Gastrocnemius medialis (tissue), 4 donors: ENCODE results near the gene C3orf52. TPM values are rescaled to one million over a fixed set of nuclear protein-coding genes. Genes with fewer than 3 reads are reported as not detected.
"Not testable (repeated sequence)": the region's sequence is repeated elsewhere in the genome, so short reads cannot be mapped to it uniquely, and the experiment has no call there.

ENCODE experiments used
- ATAC-seq, 2 donors: fragments of 150-250 bp; one replicate each; pipeline ENCODE4 v1.9.1; 2016
- DNase-seq, 2 donors: peaks; one replicate each; pipeline ENCODE4 v3.0.0-alpha.2; 2019
- H3K27ac ChIP-seq, 4 donors: fragments of 200-600 bp; sonication (generic); 1 replicate in 1 of 4; 2 replicates in 3 of 4; pipeline ENCODE4 v1.5.1; 2016 to 2018; ENCODE audit warnings: mild to moderate bottlenecking in 2 of 4, moderate library complexity in 1 of 4
- H3K27me3 ChIP-seq, 3 donors: fragments of 200-600 bp; sonication (generic) in 2 of 3; 1 replicate in 1 of 3; 2 replicates in 2 of 3; pipeline versions ENCODE4 v1.5.1 to v1.6.0; 2016 to 2019; ENCODE audit warnings: mild to moderate bottlenecking in 1 of 3, moderate library complexity in 1 of 3
- H3K36me3 ChIP-seq, 2 donors: fragments of 200-600 bp; sonication (generic) in 1 of 2; one replicate each; pipeline ENCODE4 v1.5.1; 2017 to 2018
- H3K4me1 ChIP-seq, 2 donors: fragments of 200-600 bp; sonication (generic) in 1 of 2; one replicate each; pipeline ENCODE4 v1.5.1; 2016 to 2017; ENCODE audit warnings: mild to moderate bottlenecking in 2 of 2
- H3K4me3 ChIP-seq, 4 donors: fragments of 200-600 bp; sonication (generic) in 3 of 4; 1 replicate in 1 of 4; 2 replicates in 3 of 4; pipeline ENCODE4 v1.5.1; 2016 to 2019; ENCODE audit warnings: mild to moderate bottlenecking in 2 of 4
- H3K9me3 ChIP-seq, 3 donors: fragments of 200-600 bp; sonication (generic) in 2 of 3; 1 replicate in 1 of 3; 2 replicates in 2 of 3; pipeline ENCODE4 v1.5.1; 2016 to 2019
- CTCF ChIP-seq, 5 experiments: fragments of 450-650 bp in 3 of 5; fragments of 200-600 bp in 2 of 5; sonication (generic) in 2 of 5; IDR thresholded peaks in 4 of 5; conservative IDR thresholded peaks in 1 of 5; 1 replicate in 4 of 5; 2 replicates in 1 of 5; pipeline ENCODE4 v1.5.1; 2016 to 2019; ENCODE audit warnings: antibody characterized with exemption in 5 of 5, mild to moderate bottlenecking in 3 of 5, moderate library complexity in 3 of 5
- POLR2A ChIP-seq, 2 donors: fragments of 450-650 bp; IDR thresholded peaks; one replicate each; pipeline ENCODE4 v1.6.1; 2017; ENCODE audit warnings: antibody characterized with exemption in 2 of 2, mild to moderate bottlenecking in 2 of 2, moderate library complexity in 2 of 2
- in situ Hi-C, 4 donors: fragments of 200-750 bp; cut with MboI; loops; one replicate each; pipeline versions ENCODE4 v1.15.0 to v1.8.0; 2017; ENCODE audit warnings: low sequenced_read_pairs in 4 of 4
- intact Hi-C: fragments of 100-400 bp; cut with DNase I; formaldehyde crosslinking; loops from one replicate; pipeline ENCODE4 v1.15.1; 2023; ENCODE audit warnings: low total_unique reads
- total RNA-seq, 4 donors: library from RNA; depleted of rRNA; stranded (reverse); fragments of >200 nt; gene quantifications; one replicate each; pipeline versions ENCODE4 v1.1.0 to v1.2.3, GENCODE V29; 2016

C3orf52 gene
- total RNA-seq, 4 donors from 2014 or later = 0.39 to 1.1 (median 0.82) TPM

- Histone ChIP-seq H3K9me3 (no peaks in the 10 kb centered on the region), H3K4me3 (no peak overlapping the region), H3K27ac (no peak overlapping the region), H3K4me1 (no peaks in the 10 kb centered on the region), H3K36me3 (no peaks in the 10 kb centered on the region), H3K27me3 (no peaks in the 10 kb centered on the region)
- DNase-seq (no peak), ATAC-seq (no peak)
- intact Hi-C loops = no loop called here
- TF ChIP-seq POLR2A (IDR thresholded peaks at IDR 0.05) = no peak
- TF ChIP-seq CTCF (IDR thresholded peaks at IDR 0.05 in 4 of 5, conservative IDR thresholded peaks at IDR 0.05 in 1 of 5) = no peak
- in situ Hi-C loops = no loop called here
Measured at GRCh38 chr3:112056451-112056929, 29.7 kb upstream of the C3orf52 start.

- ATAC-seq (no peak), DNase-seq (no peak)
- Histone ChIP-seq H3K9me3 (no peaks in the 10 kb centered on the region), H3K4me1 (no peaks in the 10 kb centered on the region), H3K27me3 (no peaks in the 10 kb centered on the region), H3K27ac (no peak overlapping the region), H3K4me3 (no peak overlapping the region), H3K36me3 (no peaks in the 10 kb centered on the region)
- in situ Hi-C loops (no loop called here), intact Hi-C loops (no loop called here)
- no peak for TF ChIP-seq CTCF (IDR thresholded peaks at IDR 0.05 in 4 of 5, conservative IDR thresholded peaks at IDR 0.05 in 1 of 5)
- TF ChIP-seq POLR2A (IDR thresholded peaks at IDR 0.05) = no peak
Measured at GRCh38 chr3:112059497-112059896, 26.7 kb upstream of the C3orf52 start.

- H3K27me3 ChIP-seq = no peaks in the 10 kb centered on the region
- intact Hi-C loops (no loop called here), in situ Hi-C loops (no loop called here)
- no peak overlapping the region for H3K4me3 ChIP-seq
- DNase-seq (no peak), ATAC-seq (no peak)
- no peaks in the 10 kb centered on the region for H3K4me1 ChIP-seq
- no peaks in the 10 kb centered on the region for H3K36me3 ChIP-seq
- TF ChIP-seq POLR2A (IDR thresholded peaks at IDR 0.05) = no peak
- no peak for TF ChIP-seq CTCF (IDR thresholded peaks at IDR 0.05 in 4 of 5, conservative IDR thresholded peaks at IDR 0.05 in 1 of 5)
- no peak overlapping the region for H3K27ac ChIP-seq
- H3K9me3 ChIP-seq = no peaks in the 10 kb centered on the region
Measured at GRCh38 chr3:112061152-112061551, 25.0 kb upstream of the C3orf52 start.

- H3K27ac ChIP-seq, H3K27me3 ChIP-seq, H3K36me3 ChIP-seq, intact Hi-C loops, in situ Hi-C loops, DNase-seq, H3K9me3 ChIP-seq, ATAC-seq, H3K4me1 ChIP-seq, H3K4me3 ChIP-seq: not testable (repeated sequence)
Measured at GRCh38 chr3:112072387-112073060, 13.7 kb upstream of the C3orf52 start.

- H3K4me1 ChIP-seq = no peaks in the 10 kb centered on the region
- no peaks in the 10 kb centered on the region for H3K9me3 ChIP-seq
- intact Hi-C loops = no loop called here
- H3K4me3 ChIP-seq = no peak overlapping the region
- H3K27ac ChIP-seq = no peak overlapping the region
- in situ Hi-C loops = no loop called here
- no peaks in the 10 kb centered on the region for H3K36me3 ChIP-seq
- no peak for DNase-seq
- H3K27me3 ChIP-seq = no peaks in the 10 kb centered on the region
- ATAC-seq = no peak
- no peak for TF ChIP-seq POLR2A (IDR thresholded peaks at IDR 0.05)
- no peak for TF ChIP-seq CTCF (IDR thresholded peaks at IDR 0.05 in 4 of 5, conservative IDR thresholded peaks at IDR 0.05 in 1 of 5)
Measured at GRCh38 chr3:112074006-112074405, 12.2 kb upstream of the C3orf52 start.
